ENCODE results near the gene ZSWIM8. TPM values are rescaled to one million over a fixed set of nuclear protein-coding genes. Genes with fewer than 3 reads are reported as not detected.

Gene ZSWIM8
- total RNA-seq, 1 donor from 2014 or later = 66.7 TPM

DNA sequence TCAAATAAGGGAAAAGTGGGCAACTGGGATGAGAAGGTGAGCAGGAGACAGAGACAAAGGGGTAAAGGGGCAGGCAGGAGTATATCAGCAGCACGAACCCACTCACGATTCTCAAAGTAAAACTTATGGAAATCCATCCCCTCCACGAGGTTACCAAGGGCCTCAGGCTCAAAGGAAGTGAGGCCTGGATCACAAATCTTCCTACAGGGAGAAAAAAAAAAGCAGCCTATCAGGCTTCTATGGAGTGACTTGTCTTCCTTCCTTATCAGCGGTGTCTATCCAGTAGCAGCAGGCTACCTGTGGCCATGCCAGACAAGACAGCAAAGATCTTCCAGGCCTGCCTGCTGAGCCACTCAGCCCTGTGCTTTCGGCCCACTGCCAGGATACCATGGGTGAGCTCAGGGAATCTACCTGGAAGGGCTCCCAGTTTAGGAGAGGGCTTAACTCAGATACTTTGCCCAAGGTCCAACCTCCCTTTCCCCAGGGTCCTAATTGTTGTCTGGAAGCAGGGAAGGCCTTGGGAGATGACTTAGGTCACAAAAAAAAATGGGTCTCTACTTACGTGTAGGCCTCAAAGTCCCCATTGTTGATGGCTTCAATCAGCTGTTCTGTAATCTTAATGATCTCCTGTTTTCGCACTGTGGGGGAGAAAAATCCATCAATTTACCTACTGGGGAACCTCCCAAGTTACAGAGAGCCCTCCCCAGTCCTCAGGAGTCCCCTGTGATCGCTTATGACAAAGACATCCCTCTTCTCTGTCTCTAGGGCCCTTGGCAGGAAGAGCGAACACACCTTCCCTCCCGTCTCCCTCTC lies 31.7 kb downstream of the ZSWIM8 start:
- DNase-seq (ENCODE audit: low read depth) = no peak
- H3K4me3 ChIP-seq (ENCODE audit: low read depth, low read length) = no peak overlapping the region
- TF ChIP-seq, protein P1, sequence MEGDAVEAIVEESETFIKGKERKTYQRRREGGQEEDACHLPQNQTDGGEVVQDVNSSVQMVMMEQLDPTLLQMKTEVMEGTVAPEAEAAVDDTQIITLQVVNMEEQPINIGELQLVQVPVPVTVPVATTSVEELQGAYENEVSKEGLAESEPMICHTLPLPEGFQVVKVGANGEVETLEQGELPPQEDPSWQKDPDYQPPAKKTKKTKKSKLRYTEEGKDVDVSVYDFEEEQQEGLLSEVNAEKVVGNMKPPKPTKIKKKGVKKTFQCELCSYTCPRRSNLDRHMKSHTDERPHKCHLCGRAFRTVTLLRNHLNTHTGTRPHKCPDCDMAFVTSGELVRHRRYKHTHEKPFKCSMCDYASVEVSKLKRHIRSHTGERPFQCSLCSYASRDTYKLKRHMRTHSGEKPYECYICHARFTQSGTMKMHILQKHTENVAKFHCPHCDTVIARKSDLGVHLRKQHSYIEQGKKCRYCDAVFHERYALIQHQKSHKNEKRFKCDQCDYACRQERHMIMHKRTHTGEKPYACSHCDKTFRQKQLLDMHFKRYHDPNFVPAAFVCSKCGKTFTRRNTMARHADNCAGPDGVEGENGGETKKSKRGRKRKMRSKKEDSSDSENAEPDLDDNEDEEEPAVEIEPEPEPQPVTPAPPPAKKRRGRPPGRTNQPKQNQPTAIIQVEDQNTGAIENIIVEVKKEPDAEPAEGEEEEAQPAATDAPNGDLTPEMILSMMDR (IDR thresholded peaks at IDR 0.05; ENCODE audit: insufficient read depth, low read length, poor library complexity, severe bottlenecking) = no peak
- H3K36me3 ChIP-seq (ENCODE audit: control insufficient read depth, insufficient read depth, low read length) = no peaks in the 10 kb centered on the region
- no peaks in the 10 kb centered on the region for H3K27me3 ChIP-seq (ENCODE audit: control insufficient read depth, insufficient read depth, low read length)

DNA sequence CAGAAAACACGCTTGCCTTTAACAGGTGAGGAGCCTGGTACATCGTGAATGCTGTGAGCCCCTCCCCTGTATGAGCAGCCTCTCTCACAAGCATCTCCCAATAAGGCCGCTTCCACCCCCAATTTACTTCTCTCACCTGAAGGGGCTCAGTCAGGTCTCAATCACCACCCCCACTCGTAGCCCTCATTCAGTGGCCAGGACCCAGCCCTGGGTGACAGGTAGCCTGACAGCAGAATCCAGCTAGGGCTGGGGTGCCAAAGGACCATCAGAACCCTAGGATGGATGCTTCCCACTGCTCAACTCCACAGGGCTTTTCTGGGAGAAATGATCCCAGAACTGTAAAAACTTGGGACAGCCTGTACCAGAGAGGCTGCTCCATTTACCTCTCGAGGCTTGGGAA lies 32.4 kb downstream of the ZSWIM8 start:
- H3K36me3 ChIP-seq (ENCODE audit: control insufficient read depth, insufficient read depth, low read length) = peaks cover 1% of the 10 kb centered on the region
- TF ChIP-seq, protein P1 (IDR thresholded peaks at IDR 0.05; ENCODE audit: insufficient read depth, low read length, poor library complexity, severe bottlenecking) = no peak
- no peaks in the 10 kb centered on the region for H3K27me3 ChIP-seq (ENCODE audit: control insufficient read depth, insufficient read depth, low read length)
- no peak overlapping the region for H3K4me3 ChIP-seq (ENCODE audit: low read depth, low read length)
- DNase-seq (ENCODE audit: low read depth) = no peak

- H3K4me3 ChIP-seq (ENCODE audit: low read depth, low read length) = no peak overlapping the region
These were observed 33.0 kb downstream of the ZSWIM8 start for GRCh38 chr10:73818402-73818801.

DNA sequence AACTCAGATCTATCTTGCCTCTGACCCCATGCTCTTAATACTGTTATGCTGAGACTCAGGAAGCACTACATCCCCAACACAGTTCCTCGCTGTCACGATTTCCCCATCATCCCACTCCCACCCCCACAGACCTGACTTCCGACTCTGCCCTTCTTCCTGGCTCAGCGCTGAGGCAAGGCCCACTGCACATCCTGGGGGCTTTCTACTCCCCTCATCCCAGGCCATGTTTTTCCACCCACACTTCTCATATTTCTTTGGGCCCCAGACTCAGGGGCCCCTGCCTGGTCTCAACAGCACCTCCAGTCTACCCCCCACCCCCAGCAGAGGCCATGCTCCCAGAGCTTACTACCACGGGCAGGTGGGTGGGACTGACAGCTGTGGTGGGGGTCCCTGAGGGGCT lies 33.7 kb downstream of the ZSWIM8 start:
- TF ChIP-seq, protein P1 (IDR thresholded peaks at IDR 0.05; ENCODE audit: insufficient read depth, low read length, poor library complexity, severe bottlenecking) = no peak
- no peak overlapping the region for H3K4me3 ChIP-seq (ENCODE audit: low read depth, low read length)
- H3K36me3 ChIP-seq (ENCODE audit: control insufficient read depth, insufficient read depth, low read length) = peaks cover 1% of the 10 kb centered on the region
- no peaks in the 10 kb centered on the region for H3K27me3 ChIP-seq (ENCODE audit: control insufficient read depth, insufficient read depth, low read length)
- DNase-seq (ENCODE audit: low read depth) = no peak

More at GRCh38 chr10:73818402-73818801, 33.0 kb downstream of the ZSWIM8 start:
- Histone ChIP-seq H3K27me3 (ENCODE audit: control insufficient read depth, insufficient read depth, low read length) (no peaks in the 10 kb centered on the region), H3K36me3 (ENCODE audit: control insufficient read depth, insufficient read depth, low read length) (peaks cover 1% of the 10 kb centered on the region)
- no peak for DNase-seq (ENCODE audit: low read depth)
- TF ChIP-seq, protein P1 (IDR thresholded peaks at IDR 0.05; ENCODE audit: insufficient read depth, low read length, poor library complexity, severe bottlenecking) = no peak

- Histone ChIP-seq H3K27me3 (ENCODE audit: control insufficient read depth, insufficient read depth, low read length) (no peaks in the 10 kb centered on the region), H3K4me3 (ENCODE audit: low read depth, low read length) (no peak overlapping the region), H3K36me3 (ENCODE audit: control insufficient read depth, insufficient read depth, low read length) (peaks cover 1% of the 10 kb centered on the region)
- TF ChIP-seq, protein P1 (IDR thresholded peaks at IDR 0.05; ENCODE audit: insufficient read depth, low read length, poor library complexity, severe bottlenecking) = peak; percentile 9
- no peak for DNase-seq (ENCODE audit: low read depth)
These were observed 34.2 kb downstream of the ZSWIM8 start for GRCh38 chr10:73819513-73820093.

Measured in kidney epithelial cell (primary cell).